Activated CD4-positive, alpha-beta T cell treated with anti-CD3 and anti-CD28 coated beads, Interleukin-2, Interleukin-6, amounts not matched to agents 100 ng/mL and 50 ng/mL, durations not matched to agents 16 hours and 8 hours (primary cell): ENCODE results near the gene TRABD.
"Not testable (repeated sequence)": the region's sequence is repeated elsewhere in the genome, so short reads cannot be mapped to it uniquely, and the experiment has no call there.

Experiments used
- DNase-seq: peaks from one replicate; pipeline ENCODE4 v3.0.0-alpha.2; 2020

TRABD gene

DNA sequence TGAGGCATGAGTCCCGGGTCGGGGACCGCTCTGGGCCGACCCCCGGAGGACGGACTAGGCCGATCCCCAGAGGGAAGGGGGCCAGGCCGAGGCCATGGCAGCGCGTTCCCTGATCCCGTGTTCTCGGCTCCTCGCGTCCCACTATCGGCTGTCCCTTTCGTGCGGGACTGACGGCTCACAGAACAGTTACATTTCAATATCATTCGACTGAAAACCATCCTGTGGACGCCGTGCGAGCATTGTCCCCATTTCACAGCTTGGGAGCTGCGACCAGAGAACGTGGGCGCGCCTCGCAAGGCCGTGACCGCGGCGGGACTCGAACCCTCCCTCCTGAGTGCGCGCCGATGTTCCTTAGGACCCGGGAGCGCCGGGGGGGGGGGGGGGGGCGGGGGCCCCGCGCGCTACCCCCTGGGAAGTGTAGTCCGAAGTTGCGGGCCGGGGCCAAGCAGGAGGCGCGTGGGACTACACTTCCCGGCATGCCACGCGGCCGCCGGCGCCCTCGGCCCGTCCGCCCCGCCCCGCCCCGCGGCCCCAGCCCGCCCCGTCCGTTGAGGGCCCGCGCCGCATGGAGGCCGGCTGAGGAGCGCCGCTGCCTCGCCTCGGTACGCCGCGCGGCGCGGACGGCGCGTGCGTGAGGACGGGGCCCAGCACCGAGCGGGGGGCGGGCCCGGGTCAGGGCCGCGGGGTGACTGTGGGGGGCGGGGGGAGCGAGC, at the start of gene TRABD:
TRABD (plus strand) TSS at position 539 of the 713 bp plus-strand sequence. CDS start 7,148 bp downstream, outside the sequence.
- DNase-seq, result peak; percentile 93

- no peak for DNase-seq
Measured at GRCh38 chr22:50136581-50137015, 49.1 kb upstream of the TRABD start.

GRCh38 chr22:50137277-50137676, 48.4 kb upstream of the TRABD start:
- not testable (repeated sequence) for DNase-seq

GRCh38 chr22:50138041-50138440, 47.7 kb upstream of the TRABD start:
- DNase-seq, result no peak

DNA sequence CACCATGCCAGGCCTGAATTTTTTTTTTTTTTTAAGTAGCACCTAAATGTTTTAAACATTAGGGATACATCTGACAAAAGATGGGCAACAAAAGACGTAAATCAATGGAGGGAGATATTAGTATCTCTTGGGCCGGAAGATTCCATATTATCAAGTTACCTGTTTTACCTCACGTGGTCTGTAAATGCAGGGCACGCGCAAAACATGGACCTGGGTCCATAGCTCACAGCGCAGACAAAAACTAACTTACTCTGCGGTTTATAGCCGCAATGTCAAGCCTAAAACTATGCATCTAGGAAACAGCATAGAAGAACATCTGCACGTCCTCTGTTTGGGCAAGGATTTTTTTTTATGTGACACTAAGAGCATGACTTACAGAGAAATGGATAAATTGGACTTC, 46.7 kb upstream of the TRABD start:
- DNase-seq, result no peak

GRCh38 chr22:50139843-50140415, 45.8 kb upstream of the TRABD start:
- peak; percentile 19 for DNase-seq

GRCh38 chr22:50140615-50141014, 45.1 kb upstream of the TRABD start:
- DNase-seq, result no peak

GRCh38 chr22:50141462-50141861, 44.3 kb upstream of the TRABD start:
- no peak for DNase-seq

DNA sequence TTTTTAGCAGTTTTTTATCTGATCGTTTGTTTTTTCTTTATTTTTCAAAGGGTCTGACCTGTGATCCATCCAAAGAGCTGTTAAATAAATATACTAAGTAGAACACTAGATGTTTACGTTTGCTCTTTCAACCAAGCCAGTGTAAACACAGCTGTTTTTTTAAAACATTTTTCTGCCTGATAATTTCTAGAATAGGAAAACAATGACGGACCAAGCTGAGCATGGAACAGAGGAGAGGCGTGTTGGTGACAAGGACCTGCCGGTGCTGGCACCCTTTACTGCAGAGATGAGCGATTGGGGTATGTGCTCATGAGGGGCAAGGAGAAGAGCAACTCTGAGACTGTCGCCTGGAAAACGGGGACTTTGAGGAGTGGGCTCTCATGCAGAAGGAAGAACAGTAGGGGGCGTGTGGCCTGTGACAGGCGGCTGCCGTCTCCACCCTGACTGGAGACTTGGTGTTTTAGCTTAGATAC, 43.8 kb upstream of the TRABD start:
- no peak for DNase-seq

GRCh38 chr22:50143096-50143495, 42.6 kb upstream of the TRABD start:
- no peak for DNase-seq

DNA sequence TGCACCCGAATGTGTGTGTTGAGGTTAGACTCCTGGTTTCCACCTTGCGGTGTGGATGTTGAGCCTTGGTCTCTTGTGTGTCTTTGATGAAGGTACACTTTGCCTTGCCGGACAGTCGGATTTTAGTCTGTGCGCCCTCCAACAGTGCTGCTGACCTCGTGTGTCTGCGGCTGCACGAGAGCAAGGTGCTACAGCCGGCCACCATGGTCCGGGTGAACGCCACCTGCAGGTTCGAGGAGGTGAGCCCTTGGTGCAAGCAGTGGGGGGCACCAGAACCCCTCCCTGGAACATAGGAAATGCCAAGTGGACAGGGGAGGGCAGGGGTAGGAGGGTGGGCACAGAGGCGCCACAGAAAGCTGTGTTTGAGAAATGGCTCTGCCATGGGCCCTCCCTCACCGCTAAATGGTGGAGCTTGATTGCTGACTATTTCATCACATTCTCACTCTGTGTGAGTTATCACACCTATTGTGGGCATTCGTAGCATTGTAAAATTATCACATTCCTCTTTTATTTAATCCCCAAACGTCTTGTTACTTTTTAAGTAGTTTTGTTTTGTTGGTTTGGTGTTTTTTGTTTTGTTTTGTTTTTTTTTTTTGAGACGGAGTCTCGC, 41.6 kb upstream of the TRABD start:
- DNase-seq, result no peak

DNA sequence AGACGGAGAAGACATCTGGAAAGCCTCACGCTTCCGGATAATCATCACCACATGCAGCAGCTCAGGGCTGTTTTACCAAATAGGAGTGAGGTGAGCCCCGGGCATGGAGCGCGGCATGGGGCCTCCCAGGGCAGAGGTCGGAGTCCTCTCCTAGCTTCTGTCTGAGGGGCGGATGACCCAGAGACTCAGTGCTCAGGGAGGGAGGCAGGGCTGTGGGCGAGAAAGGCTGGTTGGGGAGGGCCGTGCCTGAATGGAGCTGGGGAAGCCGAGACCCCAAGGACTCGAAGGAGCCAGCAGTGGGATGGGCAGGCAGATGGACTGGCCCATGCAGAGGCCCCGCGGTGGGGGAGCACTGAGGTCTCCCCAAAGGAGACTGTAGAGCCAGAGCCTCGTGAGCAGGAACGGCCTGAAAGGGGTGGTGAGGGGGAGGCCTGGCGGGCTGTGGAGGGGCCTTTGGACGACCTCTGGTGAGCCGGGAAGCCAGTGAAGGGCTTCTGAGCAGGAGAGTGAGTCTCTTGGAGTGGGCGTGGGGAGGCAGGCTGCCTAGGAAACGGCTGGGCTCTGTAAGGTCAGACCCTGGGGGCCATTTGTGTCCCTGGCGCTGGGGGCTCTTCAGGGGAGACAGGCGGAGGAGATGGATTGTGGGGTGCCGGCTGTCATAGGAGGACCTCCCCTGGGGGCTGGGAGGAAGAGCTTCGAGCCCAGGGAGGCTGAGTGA, 39.8 kb upstream of the TRABD start:
- DNase-seq, result no peak

DNA sequence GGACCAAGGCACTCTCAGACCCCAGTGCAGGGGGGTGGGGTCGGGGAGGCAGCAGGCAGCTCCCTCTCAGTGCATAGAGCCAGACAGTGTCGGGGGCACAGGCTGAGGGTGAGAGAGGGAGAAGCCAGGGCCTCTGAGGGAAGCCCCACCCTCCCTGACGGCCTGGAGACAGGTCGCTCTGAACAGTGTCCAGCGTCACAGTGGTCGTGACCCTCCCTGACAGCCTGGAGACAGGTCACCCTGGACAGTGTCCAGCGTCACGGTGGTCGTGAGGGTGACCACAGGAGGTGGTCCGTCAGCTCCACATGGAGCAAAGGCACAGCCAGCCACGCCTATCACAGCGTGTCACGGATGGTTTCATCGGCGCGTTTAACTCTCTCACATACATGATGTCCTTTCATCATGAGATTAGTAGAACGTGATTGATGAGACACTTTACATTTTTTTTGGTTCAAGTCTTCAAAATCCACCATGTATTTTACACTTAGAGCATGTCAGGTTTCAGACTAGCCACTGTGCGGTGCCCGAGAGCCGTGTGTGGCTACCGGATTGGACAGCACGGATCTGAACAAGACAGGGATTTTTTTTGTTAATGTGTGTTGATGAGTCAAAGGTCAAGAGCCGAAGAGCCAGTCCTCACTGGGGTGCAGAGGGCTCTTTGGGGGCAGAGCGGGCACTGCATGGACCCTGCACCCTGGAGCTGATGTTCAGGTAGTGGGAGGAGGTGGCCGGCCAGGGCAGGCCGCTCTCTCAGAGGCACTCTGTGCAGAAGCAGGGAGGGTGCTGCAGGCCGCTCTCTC, 39.1 kb upstream of the TRABD start:
- no peak for DNase-seq

DNA sequence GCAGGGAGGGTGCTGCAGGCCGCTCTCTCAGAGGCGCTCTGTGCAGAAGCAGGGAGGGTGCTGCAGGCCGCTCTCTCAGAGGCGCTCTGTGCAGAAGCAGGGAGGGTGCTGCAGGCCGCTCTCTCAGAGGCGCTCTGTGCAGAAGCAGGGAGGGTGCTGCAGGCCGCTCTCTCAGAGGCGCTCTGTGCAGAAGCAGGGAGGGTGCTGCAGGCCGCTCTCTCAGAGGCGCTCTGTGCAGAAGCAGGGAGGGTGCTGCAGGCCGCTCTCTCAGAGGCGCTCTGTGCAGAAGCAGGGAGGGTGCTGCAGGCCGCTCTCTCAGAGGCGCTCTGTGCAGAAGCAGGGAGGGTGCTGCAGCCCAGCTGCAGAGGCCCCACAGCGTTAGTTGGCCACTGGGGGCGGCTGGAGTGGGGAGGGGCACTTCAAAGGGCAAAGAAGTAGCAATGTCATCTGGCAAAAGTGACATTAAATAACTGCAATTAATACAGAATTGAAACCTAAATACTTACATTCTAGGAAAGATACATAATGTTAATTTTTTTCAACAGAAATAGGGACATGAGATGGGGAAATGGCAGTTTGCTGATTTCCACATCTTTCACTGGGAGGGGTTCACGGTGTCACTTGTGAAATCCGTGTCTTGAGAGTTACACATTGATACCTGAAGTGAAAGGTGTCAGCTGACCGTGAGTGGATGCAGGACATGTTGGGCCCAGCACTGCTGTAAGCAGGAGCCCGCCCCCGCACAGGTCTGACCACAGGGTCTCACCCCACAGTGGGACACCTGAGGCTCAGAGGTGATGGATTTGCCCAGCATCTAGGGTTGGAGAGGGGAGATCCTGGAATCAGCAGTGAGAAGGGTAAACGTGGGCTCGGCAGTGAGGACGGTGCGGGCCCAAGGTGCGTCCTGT, 38.2 kb upstream of the TRABD start:
- not testable (repeated sequence) for DNase-seq

DNA sequence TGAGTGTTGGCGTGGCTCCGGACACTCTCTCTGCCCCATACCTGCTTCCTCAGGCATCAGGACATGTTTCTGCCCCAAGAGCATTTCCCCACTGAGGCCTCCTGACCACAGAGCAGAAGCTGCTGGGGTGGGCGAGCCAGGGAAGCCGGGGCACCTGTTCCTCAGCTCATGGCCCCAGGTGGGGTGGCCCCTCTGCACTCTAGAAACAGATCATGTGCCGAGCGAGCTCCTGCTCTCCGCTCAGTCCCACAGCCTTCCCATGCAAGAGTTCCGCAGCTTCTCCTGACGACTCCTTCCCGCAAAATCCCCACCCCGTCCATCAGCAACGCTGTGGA, 37.6 kb upstream of the TRABD start:
- DNase-seq, result no peak

- DNase-seq, result peak; percentile 80
Measured at GRCh38 chr22:50148991-50149721, 36.6 kb upstream of the TRABD start.

DNA sequence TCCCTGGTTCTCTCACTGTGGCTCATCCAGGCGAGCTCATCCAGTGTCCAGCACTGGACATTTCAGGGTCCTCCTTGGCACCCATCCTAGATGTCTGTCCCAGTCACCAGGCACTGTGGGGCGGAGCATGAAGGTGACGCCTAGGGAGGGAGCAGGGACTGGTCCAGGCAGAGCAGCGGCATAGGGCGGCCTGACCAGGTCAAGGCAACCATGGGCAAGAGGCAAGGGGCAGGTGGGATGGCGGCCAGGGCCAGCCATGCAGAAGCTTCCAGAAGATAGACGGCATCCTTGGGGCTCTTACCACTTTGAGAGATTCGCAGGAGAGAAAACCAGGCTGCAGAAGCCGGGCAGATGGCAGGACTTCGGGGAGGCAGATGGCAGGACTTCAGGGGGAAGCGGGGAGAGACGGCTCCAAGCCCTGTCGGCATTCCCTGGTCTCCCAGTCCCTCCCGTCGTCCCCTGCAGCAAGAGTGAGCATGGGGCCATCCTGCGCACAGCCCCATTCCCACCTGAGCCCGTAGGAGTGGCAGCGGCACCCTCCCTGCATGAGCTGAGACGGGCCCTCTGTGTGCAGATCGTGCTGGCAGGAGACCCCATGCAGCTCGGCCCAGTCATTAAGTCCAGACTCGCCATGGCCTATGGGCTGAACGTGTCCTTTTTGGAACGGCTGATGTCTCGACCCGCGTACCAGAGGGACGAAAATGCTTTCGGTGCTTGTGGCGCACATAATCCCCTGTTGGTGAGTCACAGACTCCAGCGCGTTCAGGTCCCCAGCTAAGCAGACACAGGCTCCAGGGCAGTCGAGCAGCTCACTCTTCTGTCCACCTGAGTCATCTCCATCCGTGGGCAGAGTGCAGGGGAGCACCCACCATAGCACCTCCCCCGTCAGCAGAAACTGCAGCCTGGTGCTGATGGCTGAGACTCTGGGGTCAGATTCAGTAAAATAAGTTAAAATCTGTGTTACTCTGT, 35.3 kb upstream of the TRABD start:
- DNase-seq, result no peak

DNA sequence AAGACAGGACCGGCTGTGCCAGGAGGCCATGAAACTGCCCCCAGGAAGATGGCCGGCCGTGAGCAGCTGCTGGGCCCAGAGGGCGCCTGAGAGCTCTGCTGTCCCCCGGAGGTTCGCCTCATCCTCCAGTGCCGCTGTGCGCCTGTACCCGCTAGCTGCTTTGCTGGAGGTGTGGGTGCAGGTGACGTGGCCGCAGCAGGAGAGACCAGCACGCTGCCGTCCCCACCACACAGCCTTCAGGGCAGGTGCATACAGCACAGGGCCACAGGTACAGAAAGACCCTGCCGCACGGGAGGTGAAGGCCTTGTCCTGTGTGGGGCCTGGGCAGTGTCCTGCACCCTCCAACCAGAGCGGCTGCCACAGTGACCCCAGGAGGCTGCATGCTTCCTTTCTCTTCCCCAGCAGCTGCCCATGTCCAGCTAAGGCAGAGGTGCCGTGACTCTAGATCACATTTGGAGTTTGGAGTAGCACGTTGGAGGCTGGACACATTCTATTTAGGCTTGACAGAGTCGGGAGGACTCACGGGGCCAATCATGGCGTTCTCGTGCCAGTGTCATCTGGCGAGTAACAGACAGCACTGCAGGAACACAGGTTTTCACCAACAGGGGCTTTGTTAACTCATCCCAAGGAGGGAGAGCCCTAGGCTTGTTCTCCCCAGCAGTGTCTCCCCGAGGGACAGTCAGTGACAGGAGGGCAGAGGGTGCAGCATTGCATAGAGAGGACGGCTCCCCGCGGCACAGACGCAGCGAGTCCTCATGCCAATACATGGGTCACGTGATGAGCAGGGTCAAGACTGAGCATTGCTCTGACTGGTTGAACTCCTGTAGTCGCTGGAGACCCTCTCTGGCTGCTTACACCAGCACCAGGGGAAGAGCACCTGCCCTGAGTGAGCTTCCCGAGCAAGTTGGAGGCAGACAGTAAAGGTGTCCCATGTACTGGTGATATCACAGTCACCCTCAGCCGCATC, 33.9 kb upstream of the TRABD start:
- no peak for DNase-seq
